Keratinocyte (primary cell): ENCODE measurements around the gene SENP1. TPM values are rescaled to one million over a fixed set of nuclear protein-coding genes. Genes with fewer than 3 reads are reported as not detected.

Source experiments
- DNase-seq: peaks from one replicate; pipeline ENCODE4 v3.0.0-alpha.2; 2011; ENCODE audit warnings: low read depth, missing footprints, low spot score
- FAIRE-seq: peaks from 2 replicates; lab custom pipeline; 2011; peaks lifted over from hg19 to GRCh38; lab: Jason Lieb, UNC
- H2AFZ ChIP-seq: 2 replicates; pipeline ENCODE4 v1.6.0; 2012; ENCODE audit warnings: low read length, control low read depth, inconsistent platforms; ENCODE audit not compliant: control insufficient read depth
- H3K27ac ChIP-seq: 2 replicates; pipeline ENCODE4 v1.5.1; 2011; ENCODE audit warnings: low read length; ENCODE audit not compliant: control insufficient read depth, insufficient read depth
- H3K27me3 ChIP-seq: 3 replicates; pipeline ENCODE4 v1.6.0; 2011; ENCODE audit warnings: low read length; ENCODE audit not compliant: control insufficient read depth, insufficient read depth; ENCODE audit errors: extremely low read depth
- H3K36me3 ChIP-seq, 2 experiments: 2 replicates in 1 of 2; 3 replicates in 1 of 2; pipeline ENCODE4 v1.5.1; 2011; ENCODE audit warnings: low read length in 2 of 2, mild to moderate bottlenecking in 1 of 2; ENCODE audit not compliant: control insufficient read depth in 2 of 2, insufficient read depth in 2 of 2; ENCODE audit errors: extremely low read depth in 1 of 2
- H3K4me1 ChIP-seq: 3 replicates; pipeline ENCODE4 v1.5.1; 2011; ENCODE audit warnings: low read length; ENCODE audit not compliant: control insufficient read depth, insufficient read depth; ENCODE audit errors: extremely low read depth
- H3K4me2 ChIP-seq: 3 replicates; pipeline ENCODE4 v1.6.0; 2011; ENCODE audit warnings: low read depth, low read length; ENCODE audit not compliant: control insufficient read depth, insufficient read depth; ENCODE audit errors: extremely low read depth
- H3K4me3 ChIP-seq, 3 experiments: fragments of 200-600 bp in 1 of 3; sonication (generic) in 1 of 3; 2 replicates in 2 of 3; 3 replicates in 1 of 3; pipeline ENCODE4 v1.5.1; 2011 to 2016; ENCODE audit warnings: low read length in 3 of 3, mild to moderate bottlenecking in 3 of 3, control low read depth in 2 of 3, inconsistent platforms in 1 of 3, low read depth in 1 of 3, mixed read lengths in 1 of 3, mixed run types in 1 of 3, moderate library complexity in 1 of 3; ENCODE audit not compliant: control insufficient read depth in 2 of 3, insufficient read depth in 2 of 3; ENCODE audit errors: extremely low read depth in 1 of 3
- H3K79me2 ChIP-seq: 2 replicates; pipeline ENCODE4 v1.6.0; 2012; ENCODE audit warnings: low read length; ENCODE audit not compliant: control insufficient read depth, insufficient read depth
- H3K9ac ChIP-seq: 3 replicates; pipeline ENCODE4 v1.6.0; 2011; ENCODE audit warnings: low read length; ENCODE audit not compliant: control insufficient read depth, insufficient read depth; ENCODE audit errors: extremely low read depth
- H3K9me1 ChIP-seq: 3 replicates; pipeline ENCODE4 v1.6.0; 2011; ENCODE audit warnings: low read length; ENCODE audit not compliant: control insufficient read depth, insufficient read depth; ENCODE audit errors: extremely low read depth
- H3K9me3 ChIP-seq: 2 replicates; pipeline ENCODE4 v1.5.1; 2012; ENCODE audit warnings: low read depth, low read length; ENCODE audit not compliant: control insufficient read depth
- H4K20me1 ChIP-seq: 3 replicates; pipeline ENCODE4 v1.6.0; 2011; ENCODE audit warnings: low read length; ENCODE audit not compliant: control insufficient read depth, insufficient read depth; ENCODE audit errors: extremely low read depth
- EZH2 ChIP-seq: IDR thresholded peaks from one replicate; pipeline ENCODE4 v1.6.1; 2012; ENCODE audit warnings: inconsistent platforms, mild to moderate bottlenecking, low read length, moderate library complexity
- dilution Hi-C: fragments of 300-500 bp; cut with MboI; formaldehyde crosslinking; loops from one replicate; pipeline ENCODE4 v1.7.0; 2020; ENCODE audit warnings: low sequenced_read_pairs; ENCODE audit not compliant: extremely low pct_ligation_motif_present
- polyA plus RNA-seq, 5 experiments: library from polyadenylated mRNA; depleted of rRNA in 3 of 5; stranded (reverse) in 3 of 5; stranded (forward) in 1 of 5; unstranded in 1 of 5; fragments of >200 nt; gene quantifications; 1 replicate in 1 of 5; 2 replicates in 3 of 5; 3 replicates in 1 of 5; pipeline versions ENCODE4 v1.2.1 to v1.2.3, GENCODE V29; 2011 to 2012; ENCODE audit warnings: missing spikeins in 2 of 5, low read depth in 1 of 5, low replicate concordance in 1 of 5
- TF ChIP-seq, protein P1 (sequence below), 3 experiments: IDR thresholded peaks in 1 of 3; conservative IDR thresholded peaks in 1 of 3; optimal IDR thresholded peaks in 1 of 3; 2 replicates in 2 of 3; 3 replicates in 1 of 3; pipeline versions ENCODE3 to v1.5.1; 2011; ENCODE audit warnings: low read length in 3 of 3, mild to moderate bottlenecking in 3 of 3, moderate library complexity in 2 of 3, control low read depth in 1 of 3, inconsistent platforms in 1 of 3; ENCODE audit not compliant: insufficient read depth in 2 of 3; ENCODE audit errors: extremely low read depth in 1 of 3

SENP1 gene
- polyA plus RNA-seq, 1 donor (not counting 4 experiments of a cell fraction or from before 2014, with no cell fraction given): 15.4 TPM

DNA sequence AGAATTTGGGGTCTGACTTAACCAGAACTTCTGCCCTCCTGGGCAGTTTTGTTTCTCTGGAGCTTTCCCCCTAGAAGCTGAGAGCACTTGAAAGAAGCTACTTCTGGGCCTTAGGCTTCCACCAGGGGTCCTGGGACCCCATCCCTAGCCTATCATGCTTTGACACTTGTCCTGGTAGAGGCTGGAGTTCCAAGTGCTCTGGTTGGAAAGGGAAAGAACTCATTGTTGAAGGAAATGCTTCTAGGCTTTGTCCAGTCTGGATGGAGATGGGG, 100.2 kb downstream of the SENP1 start:
- H2AFZ ChIP-seq: no peak overlapping the region
- H3K27ac ChIP-seq: no peak overlapping the region
- dilution Hi-C loops: no loop called here
- peaks cover 30% of the 10 kb centered on the region for H3K4me1 ChIP-seq
- H3K9me3 ChIP-seq: no peaks in the 10 kb centered on the region
- no peaks in the 10 kb centered on the region for H3K36me3 ChIP-seq
- TF ChIP-seq EZH2: no peak
- TF ChIP-seq, protein P1, sequence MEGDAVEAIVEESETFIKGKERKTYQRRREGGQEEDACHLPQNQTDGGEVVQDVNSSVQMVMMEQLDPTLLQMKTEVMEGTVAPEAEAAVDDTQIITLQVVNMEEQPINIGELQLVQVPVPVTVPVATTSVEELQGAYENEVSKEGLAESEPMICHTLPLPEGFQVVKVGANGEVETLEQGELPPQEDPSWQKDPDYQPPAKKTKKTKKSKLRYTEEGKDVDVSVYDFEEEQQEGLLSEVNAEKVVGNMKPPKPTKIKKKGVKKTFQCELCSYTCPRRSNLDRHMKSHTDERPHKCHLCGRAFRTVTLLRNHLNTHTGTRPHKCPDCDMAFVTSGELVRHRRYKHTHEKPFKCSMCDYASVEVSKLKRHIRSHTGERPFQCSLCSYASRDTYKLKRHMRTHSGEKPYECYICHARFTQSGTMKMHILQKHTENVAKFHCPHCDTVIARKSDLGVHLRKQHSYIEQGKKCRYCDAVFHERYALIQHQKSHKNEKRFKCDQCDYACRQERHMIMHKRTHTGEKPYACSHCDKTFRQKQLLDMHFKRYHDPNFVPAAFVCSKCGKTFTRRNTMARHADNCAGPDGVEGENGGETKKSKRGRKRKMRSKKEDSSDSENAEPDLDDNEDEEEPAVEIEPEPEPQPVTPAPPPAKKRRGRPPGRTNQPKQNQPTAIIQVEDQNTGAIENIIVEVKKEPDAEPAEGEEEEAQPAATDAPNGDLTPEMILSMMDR (optimal IDR thresholded peaks at IDR 0.05 in 1 of 3, IDR thresholded peaks at IDR 0.05 in 1 of 3, conservative IDR thresholded peaks at IDR 0.05 in 1 of 3; ENCODE audit: extremely low read depth in 1 of 3, insufficient read depth in 2 of 3, low read length in 3 of 3): no peak
- H3K9me1 ChIP-seq: no peaks in the 10 kb centered on the region
- DNase-seq (no peak), FAIRE-seq (no peak)
- no peaks in the 10 kb centered on the region for H4K20me1 ChIP-seq
- H3K27me3 ChIP-seq: peaks cover 51% of the 10 kb centered on the region
- H3K4me3 ChIP-seq: no peak overlapping the region
- no peak overlapping the region for H3K4me2 ChIP-seq
- H3K9ac ChIP-seq: no peak overlapping the region
- no peaks in the 10 kb centered on the region for H3K79me2 ChIP-seq

DNA sequence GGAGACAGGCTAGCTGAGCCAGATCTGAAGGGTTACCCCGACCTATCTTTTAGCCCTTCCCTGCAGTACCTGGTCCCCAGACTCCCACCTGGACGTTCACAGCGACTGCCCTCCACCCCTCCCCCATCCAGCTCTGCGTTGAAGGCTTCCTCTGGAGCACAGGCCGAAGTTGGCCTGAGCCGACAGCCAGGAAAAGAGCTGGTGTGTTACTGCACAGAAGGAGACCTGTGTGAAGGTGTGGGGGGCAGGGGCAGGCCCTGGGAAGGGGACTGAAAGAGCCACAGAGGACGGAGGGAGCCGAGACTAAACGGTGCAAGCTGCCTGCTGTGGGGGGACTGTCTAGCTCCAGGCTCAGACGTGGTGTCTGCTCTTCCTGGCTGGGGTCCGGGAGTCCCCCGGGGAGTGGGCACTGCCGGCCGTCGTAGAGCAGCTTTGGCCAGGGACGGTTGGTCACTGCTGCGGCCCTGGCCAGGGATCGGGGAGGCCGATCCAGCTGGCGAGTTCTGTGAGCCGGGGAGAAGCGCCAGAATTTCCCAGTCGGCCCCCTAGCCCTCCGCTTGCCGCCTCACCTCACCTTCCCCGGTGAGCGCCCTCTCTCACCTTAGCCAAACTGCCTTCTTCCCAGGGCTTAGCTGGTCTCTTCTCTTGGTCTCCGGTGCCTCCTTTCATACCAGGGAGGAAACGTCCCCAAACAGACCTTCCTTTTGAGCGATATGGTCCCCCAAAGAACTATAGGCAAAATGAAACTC, 100.7 kb downstream of the SENP1 start:
- H3K36me3 ChIP-seq: no peaks in the 10 kb centered on the region
- H3K4me1 ChIP-seq: peaks cover 33% of the 10 kb centered on the region
- no peak overlapping the region for H3K9ac ChIP-seq
- TF ChIP-seq, protein P1 (optimal IDR thresholded peaks at IDR 0.05 in 1 of 3, IDR thresholded peaks at IDR 0.05 in 1 of 3, conservative IDR thresholded peaks at IDR 0.05 in 1 of 3; ENCODE audit: extremely low read depth in 1 of 3, insufficient read depth in 2 of 3, low read length in 3 of 3): no peak
- peak; percentile 38 for TF ChIP-seq EZH2
- H3K27ac ChIP-seq: no peak overlapping the region
- H3K27me3 ChIP-seq: peaks cover 51% of the 10 kb centered on the region
- no peaks in the 10 kb centered on the region for H3K9me1 ChIP-seq
- dilution Hi-C loops: no loop called here
- no peak overlapping the region for H3K4me2 ChIP-seq
- no peak for FAIRE-seq
- no peak overlapping the region for H2AFZ ChIP-seq
- no peak overlapping the region for H3K4me3 ChIP-seq
- no peaks in the 10 kb centered on the region for H4K20me1 ChIP-seq
- H3K9me3 ChIP-seq: no peaks in the 10 kb centered on the region
- no peak for DNase-seq
- H3K79me2 ChIP-seq: no peaks in the 10 kb centered on the region
